K562 (cell line): ENCODE results near the gene DIP2B. TPM values are rescaled to one million over a fixed set of nuclear protein-coding genes. Genes with fewer than 3 reads are reported as not detected.

Experiments
- BRF1 ChIP-seq: IDR thresholded peaks from 3 replicates; pipeline ENCODE4 v1.6.1; 2011; ENCODE audit warnings: borderline replicate concordance, mild to moderate bottlenecking; ENCODE audit not compliant: insufficient read length; ENCODE audit errors: extremely low read depth
- DDX20 ChIP-seq: fragments of 450-650 bp; IDR thresholded peaks from 2 replicates; pipeline ENCODE4 v1.6.1; 2016; ENCODE audit warnings: missing genetic modification characterization, low read depth, mild to moderate bottlenecking, missing compliant biosample characterization, moderate library complexity
- E2F4 ChIP-seq: sonication (generic); formaldehyde crosslinking; IDR thresholded peaks from 2 replicates; pipeline ENCODE4 v1.8.0; 2022; ENCODE audit warnings: mild to moderate bottlenecking, low read depth, missing genetic modification reagents
- ETS2 ChIP-seq: IDR thresholded peaks from 2 replicates; pipeline ENCODE4 v1.6.1; 2016; ENCODE audit warnings: borderline replicate concordance, missing genetic modification characterization, mild to moderate bottlenecking, moderate library complexity, missing compliant biosample characterization; ENCODE audit not compliant: poor library complexity, severe bottlenecking
- FOXJ3 ChIP-seq: sonication (generic); formaldehyde crosslinking; IDR thresholded peaks from 2 replicates; pipeline ENCODE4 v1.4.0; 2020; ENCODE audit warnings: mild to moderate bottlenecking, missing genetic modification reagents
- FOXO4 ChIP-seq: fragments of 450-650 bp; formaldehyde crosslinking; IDR thresholded peaks from 2 replicates; pipeline ENCODE4 v1.4.0; 2020; ENCODE audit warnings: mild to moderate bottlenecking, moderate library complexity
- GATAD2B ChIP-seq: fragments of 450-650 bp; IDR thresholded peaks from 2 replicates; pipeline ENCODE4 v1.6.1; 2017; ENCODE audit warnings: mild to moderate bottlenecking, borderline replicate concordance
- MEF2D ChIP-seq: conservative IDR thresholded peaks from 2 replicates; pipeline ENCODE4 v1.6.1; 2016; ENCODE audit warnings: low read depth, missing genetic modification characterization, missing compliant biosample characterization
- NFYB ChIP-seq: IDR thresholded peaks from 2 replicates; pipeline ENCODE4 v1.6.1; 2011; ENCODE audit warnings: mild to moderate bottlenecking, moderate library complexity; ENCODE audit not compliant: insufficient read length; ENCODE audit errors: extremely low read depth
- ZBTB8A ChIP-seq: fragments of 450-650 bp; IDR thresholded peaks from 2 replicates; pipeline ENCODE4 v1.6.1; 2018; ENCODE audit warnings: mild to moderate bottlenecking, moderate library complexity; ENCODE audit not compliant: partially characterized antibody
- ZFPM2 ChIP-seq: fragments of 250-450 bp; sonication (Bioruptor Pico); IDR thresholded peaks from 2 replicates; pipeline ENCODE4 v1.5.1; 2022; ENCODE audit warnings: mild to moderate bottlenecking
- ZNF197 ChIP-seq: fragments of 200-800 bp; sonication (Bioruptor generic); IDR thresholded peaks from 2 replicates; pipeline ENCODE4 v1.6.1; 2016; ENCODE audit warnings: low read depth, missing genetic modification characterization, missing compliant biosample characterization
- ZNF318 ChIP-seq, 2 experiments: fragments of 450-650 bp; IDR thresholded peaks; 2 replicates each; pipeline ENCODE4 v1.6.1; 2016; ENCODE audit warnings: mild to moderate bottlenecking in 2 of 2, borderline replicate concordance in 1 of 2, low read depth in 1 of 2, moderate library complexity in 1 of 2
- polyA plus RNA-seq, 8 experiments: library from polyadenylated mRNA; depleted of rRNA in 4 of 8; stranded (reverse) in 5 of 8; unstranded in 3 of 8; fragments of >200 nt; fragmentation: Nextera tagmentation in 2 of 8; fragmentation: Illumina TruSeq in 1 of 8; extraction: Ambion mirVana in 2 of 8; extraction: Trizol in 1 of 8; gene quantifications; 2 replicates each; pipeline versions ENCODE4 v1.2.1 to v1.2.3, GENCODE V29; 2011 to 2014; ENCODE audit warnings: inconsistent platforms in 1 of 8, missing spikeins in 1 of 8
- total RNA-seq, 7 experiments: library from RNA; depleted of rRNA in 6 of 7; stranded (reverse); fragments of >200 nt in 6 of 7; fragmentation: Illumina TruSeq in 2 of 7; extraction: Trizol in 2 of 7; gene quantifications; 2 replicates each; pipeline versions ENCODE4 v1.2.1 to v1.2.3, GENCODE V29; 2011 to 2021; ENCODE audit warnings: low replicate concordance in 1 of 7

Gene DIP2B
- total and polyA plus RNA-seq, 9 of the 15 experiments (the other 6 are each of a cell fraction or from before 2014, with no cell fraction given): 4.6 to 26.1 (median 18.8) TPM

GRCh38 chr12:50533203-50533584 is 28.4 kb downstream of the DIP2B start (continued):
- no peak for TF ChIP-seq ZNF318 (IDR thresholded peaks at IDR 0.05; ENCODE audit: borderline replicate concordance in 1 of 2, low read depth in 1 of 2)
- TF ChIP-seq NFYB: no peak
- no peak for TF ChIP-seq E2F4
- TF ChIP-seq MEF2D (tag): no peak
- no peak for TF ChIP-seq BRF1
- TF ChIP-seq GATAD2B: 0 out of 2 replicates have a peak, but pooled peaks have one; percentile 3
- TF ChIP-seq ZNF197 (CRISPR knock-in tag): no peak
- TF ChIP-seq FOXO4 (CRISPR knock-in tag): no peak
- no peak for TF ChIP-seq FOXJ3 (CRISPR knock-in tag)
- TF ChIP-seq ETS2 (tag): no peak
- TF ChIP-seq DDX20 (tag): no peak
- no peak for TF ChIP-seq ZBTB8A
- TF ChIP-seq ZFPM2 (CRISPR knock-in tag): no peak
